Measurements from ENCODE around the gene TMEM126A.
A peak's percentile ranks its signal among the peaks of the same experiment; 100 is the strongest.
"Not testable (repeated sequence)": the region's sequence is repeated elsewhere in the genome, so short reads cannot be mapped to it uniquely, and the experiment has no call there.

TMEM126A gene

GRCh38 chr11:85665733-85666132 lies 18.0 kb downstream of the TMEM126A start:
- peaks cover 6 to 30% of the 10 kb centered on the region in 2 experiments; a peak in 2 of 3 replicates for H3K36me3 ChIP-seq (ENCODE audit: control insufficient read depth in 2 of 2, insufficient read depth in 1 of 2, low read length in 2 of 2)
- H3K9me3 ChIP-seq (ENCODE audit: control insufficient read depth, insufficient read depth, low read depth, low read length) = no peaks in the 10 kb centered on the region
- no peaks in the 10 kb centered on the region for H3K4me1 ChIP-seq (ENCODE audit: control insufficient read depth, insufficient read depth, low read length)
- H3K4me3 ChIP-seq (ENCODE audit: low read depth, low read length) = no peak overlapping the region
- ChIA-PET POLR2A (no interaction called here), CTCF (no interaction called here)
- H3K27ac ChIP-seq (ENCODE audit: extremely low read depth, low read depth, low read length) = no peak overlapping the region
- TF ChIP-seq ZNF335 (tag by site-specific recombination; conservative IDR thresholded peaks at IDR 0.05) = peak; percentile 63; the same call in 1 of the 2 replicates
- TF ChIP-seq ZNF18 (tag by site-specific recombination; IDR thresholded peaks at IDR 0.05) = no peak
- no peak for TF ChIP-seq SALL2 (tag by site-specific recombination; IDR thresholded peaks at IDR 0.05; ENCODE audit: borderline replicate concordance)

GRCh38 chr11:85666687-85667086 lies 18.9 kb downstream of the TMEM126A start:
- Histone ChIP-seq H3K27ac (ENCODE audit: extremely low read depth, low read depth, low read length) (no peak overlapping the region), H3K9me3 (ENCODE audit: control insufficient read depth, insufficient read depth, low read depth, low read length) (no peaks in the 10 kb centered on the region), H3K4me3 (ENCODE audit: low read depth, low read length) (no peak overlapping the region), H3K36me3 (ENCODE audit: control insufficient read depth in 2 of 2, insufficient read depth in 1 of 2, low read length in 2 of 2) (peaks cover 0 to 21% of the 10 kb centered on the region in 2 experiments; a peak in 1 of 3 replicates), H3K4me1 (ENCODE audit: control insufficient read depth, insufficient read depth, low read length) (no peaks in the 10 kb centered on the region)
- CTCF ChIA-PET = interaction anchor here (0.6 kb wide), 1 partner anchor 665 kb away, joined by 3 read pairs; no protein-coding TSS in a partner anchor
- POLR2A ChIA-PET = no interaction called here
- no peak for TF ChIP-seq SETDB1 (IDR thresholded peaks at IDR 0.05; ENCODE audit: insufficient read length, low read length)
- TF ChIP-seq ZNF530 (tag by site-specific recombination; IDR thresholded peaks at IDR 0.05; ENCODE audit: low read depth) = no peak
- no peak for TF ChIP-seq ZNF580 (tag by site-specific recombination; IDR thresholded peaks at IDR 0.05)
- TF ChIP-seq TRIM28 (IDR thresholded peaks at IDR 0.05; ENCODE audit: borderline replicate concordance, low read length) = no peak
- TF ChIP-seq ZNF692 (tag by site-specific recombination; IDR thresholded peaks at IDR 0.05) = no peak
- no peak for TF ChIP-seq MZF1 (tag by site-specific recombination; IDR thresholded peaks at IDR 0.05; ENCODE audit: borderline replicate concordance)
- TF ChIP-seq ZNF707 (tag by site-specific recombination; IDR thresholded peaks at IDR 0.05) = no peak
- no peak for TF ChIP-seq ZSCAN30 (tag by site-specific recombination; IDR thresholded peaks at IDR 0.05)
- no peak for TF ChIP-seq ZNF501 (tag by site-specific recombination; IDR thresholded peaks at IDR 0.05)

- Histone ChIP-seq H3K4me1 (ENCODE audit: control insufficient read depth, insufficient read depth, low read length) (no peaks in the 10 kb centered on the region), H3K27ac (ENCODE audit: extremely low read depth, low read depth, low read length) (no peak overlapping the region), H3K36me3 (ENCODE audit: control insufficient read depth in 2 of 2, insufficient read depth in 1 of 2, low read length in 2 of 2) (peaks cover 0 to 8% of the 10 kb centered on the region in 2 experiments; a peak in 1 of 3 replicates), H3K4me3 (ENCODE audit: low read depth, low read length) (no peak overlapping the region), H3K9me3 (ENCODE audit: control insufficient read depth, insufficient read depth, low read depth, low read length) (no peaks in the 10 kb centered on the region)
- CTCF ChIA-PET = interaction anchor here (0.6 to 1.5 kb wide), 2 partner anchors 16 to 17 kb away, joined by 3 to 5 read pairs; partner anchors contain the start of gene CCDC89
- TF ChIP-seq ZNF626 (tag by site-specific recombination; IDR thresholded peaks at IDR 0.05) = no peak
- TF ChIP-seq ZSCAN23 (tag by site-specific recombination; IDR thresholded peaks at IDR 0.05) = no peak
- no peak for TF ChIP-seq ZNF792 (tag by site-specific recombination; IDR thresholded peaks at IDR 0.05)
- TF ChIP-seq ZNF10 (tag by site-specific recombination; IDR thresholded peaks at IDR 0.05) = no peak
- no peak for TF ChIP-seq PRDM1 (tag by site-specific recombination; IDR thresholded peaks at IDR 0.05)
- no peak for TF ChIP-seq GFI1B (tag by site-specific recombination; IDR thresholded peaks at IDR 0.05)
- no peak for TF ChIP-seq PATZ1 (tag by site-specific recombination; IDR thresholded peaks at IDR 0.05)
- POLR2A ChIA-PET = interaction anchor here (0.6 kb wide), 1 partner anchor 348 kb away, joined by 6 read pairs; no protein-coding TSS in a partner anchor
Measured at GRCh38 chr11:85668157-85668556, 20.4 kb downstream of the TMEM126A start.

- H3K27ac ChIP-seq (ENCODE audit: extremely low read depth, low read depth, low read length); H3K4me1 ChIP-seq (ENCODE audit: control insufficient read depth, insufficient read depth, low read length); H3K36me3 ChIP-seq (ENCODE audit: control insufficient read depth in 2 of 2, insufficient read depth in 1 of 2, low read length in 2 of 2); H3K9me3 ChIP-seq (ENCODE audit: control insufficient read depth, insufficient read depth, low read depth, low read length); CTCF ChIA-PET; POLR2A ChIA-PET; H3K4me3 ChIP-seq (ENCODE audit: low read depth, low read length): not testable (repeated sequence)
Measured at GRCh38 chr11:85670949-85671663, 23.3 kb downstream of the TMEM126A start.
